Measurements from ENCODE around the gene SLC37A1.
A peak's percentile ranks its signal among the peaks of the same experiment; 100 is the strongest.

The SLC37A1 gene

GRCh38 chr21:42513151-42513984 lies at the start of gene SLC37A1:
SLC37A1 (plus strand) TSS chr21:42513852; CDS start chr21:42518455, 4,603 bp downstream.
- TF ChIP-seq CTCF (conservative IDR thresholded peaks at IDR 0.05) (no peak; the same call in 1 of the 2 replicates), ZFX (IDR thresholded peaks at IDR 0.05) (peak; percentile 75)
- H3K27ac ChIP-seq: peak within 1 kb of the TSS; percentile 62

- peak overlapping the region; percentile 51 for H3K27ac ChIP-seq
- TF ChIP-seq ZFX (IDR thresholded peaks at IDR 0.05) (no peak), CTCF (conservative IDR thresholded peaks at IDR 0.05) (no peak)
Observed at GRCh38 chr21:42463861-42464515, 49.7 kb upstream of the SLC37A1 start.

- H3K27ac ChIP-seq: no peak overlapping the region
Observed at GRCh38 chr21:42465008-42465802, 48.4 kb upstream of the SLC37A1 start.

GRCh38 chr21:42465803-42466127 lies 47.9 kb upstream of the SLC37A1 start:
- no peak overlapping the region for H3K27ac ChIP-seq
- TF ChIP-seq CTCF (conservative IDR thresholded peaks at IDR 0.05) (no peak), ZFX (IDR thresholded peaks at IDR 0.05) (no peak)

More at GRCh38 chr21:42465008-42465802, 48.4 kb upstream of the SLC37A1 start:
- TF ChIP-seq ZFX (IDR thresholded peaks at IDR 0.05) (no peak), CTCF (conservative IDR thresholded peaks at IDR 0.05) (no peak)

GRCh38 chr21:42466700-42467099 lies 47.0 kb upstream of the SLC37A1 start:
- no peak overlapping the region for H3K27ac ChIP-seq
- TF ChIP-seq ZFX (IDR thresholded peaks at IDR 0.05) (no peak), CTCF (conservative IDR thresholded peaks at IDR 0.05) (no peak)

GRCh38 chr21:42467140-42467983 lies 46.3 kb upstream of the SLC37A1 start:
- TF ChIP-seq ZFX (IDR thresholded peaks at IDR 0.05) (no peak), CTCF (conservative IDR thresholded peaks at IDR 0.05) (no peak)
- H3K27ac ChIP-seq: no peak overlapping the region

Measured in C4-2B (cell line).